ENCODE data around the gene RHOA. TPM values are rescaled to one million over a fixed set of nuclear protein-coding genes. Genes with fewer than 3 reads are reported as not detected.
A peak's percentile ranks its signal among the peaks of the same experiment; 100 is the strongest.

Gene RHOA
- total and polyA plus RNA-seq, 10 of the 15 experiments (the other 5 are each of a cell fraction or from before 2014, with no cell fraction given) = 246 to 1,049 (median 515) TPM

- intact Hi-C loops (cut with micrococcal nuclease; ENCODE audit: unreplicated experiment) (no loop called here), in situ Hi-C loops (cut with MboI) (no loop called here)
- no peaks in the 10 kb centered on the region for H3K36me3 ChIP-seq (ENCODE audit: control insufficient read depth in 2 of 2, insufficient read depth in 2 of 2, low read length in 1 of 2)
- TF ChIP-seq GABPA (IDR thresholded peaks at IDR 0.05; ENCODE audit: low read depth) = no peak
- ATAC-seq (no peak), FAIRE-seq (no peak), DNase-seq (ENCODE audit: low read depth, low spot score) (no peak)
- H2AFZ ChIP-seq (ENCODE audit: control insufficient read depth, low read depth, low read length) = no peak overlapping the region
- H3K27ac ChIP-seq (ENCODE audit: control insufficient read depth, insufficient read depth) = no peak overlapping the region
- ChIA-PET POLR2A (interaction anchor here (0.5 to 1.7 kb wide), 6 partner anchors 10 to 104 kb away, joined by 3 to 7 read pairs (median 3); partner anchors contain the start of gene DAG1), CTCF (interaction anchor here (0.8 to 1.4 kb wide), 4 partner anchors 10 to 120 kb away, joined by 3 read pairs; no protein-coding TSS in a partner anchor), SMC1A (ENCODE audit: uncharacterized antibody, unreplicated experiment) (interaction anchor here (0.8 to 1.8 kb wide), 4 partner anchors 12 to 291 kb away, joined by 3 to 7 read pairs (median 4); no protein-coding TSS in a partner anchor), RAD21 (ENCODE audit: unreplicated experiment) (no interaction called here)
- no TSS peak for BruUV-seq (replicated peaks)
- H3K9me3 ChIP-seq (replicated peaks; ENCODE audit: control insufficient read depth, insufficient read depth, low read length) = no peaks in the 10 kb centered on the region
- peaks cover 5% of the 10 kb centered on the region; the same call in 1 of the 2 replicates for H3K4me1 ChIP-seq (ENCODE audit: control insufficient read depth, insufficient read depth, low read length)
- H3K9ac ChIP-seq (ENCODE audit: control insufficient read depth, insufficient read depth, low read length) = no peak overlapping the region
- WGBS (ENCODE audit: insufficient coverage, insufficient replicate concordance, low lambda C conversion rate, missing lambda C conversion rate) = 39% methylated on average over 4 of the region's 4 CpGs
- no peaks in the 10 kb centered on the region for H4K20me1 ChIP-seq (ENCODE audit: control insufficient read depth, insufficient read depth)
- no peaks in the 10 kb centered on the region for H3K79me2 ChIP-seq (ENCODE audit: control insufficient read depth, insufficient read depth, low read length)
- H3K27me3 ChIP-seq (replicated peaks in 1 of 2; ENCODE audit: control insufficient read depth in 2 of 2, insufficient read depth in 2 of 2, low read length in 1 of 2) = no peaks in the 10 kb centered on the region
- H3K4me3 ChIP-seq = no peak overlapping the region
- no peak overlapping the region for H3K4me2 ChIP-seq (ENCODE audit: control insufficient read depth, insufficient read depth)
Observed at GRCh38 chr3:49460956-49461355, 49.2 kb upstream of the RHOA start.

- SMC1A ChIA-PET (ENCODE audit: uncharacterized antibody, unreplicated experiment) = interaction anchor here (0.8 to 1.8 kb wide), 4 partner anchors 11 to 290 kb away, joined by 3 to 7 read pairs (median 4); no protein-coding TSS in a partner anchor
- in situ Hi-C loops (cut with MboI) = no loop called here
- no TSS peak for BruUV-seq (replicated peaks)
- Histone ChIP-seq H3K4me3 (no peak overlapping the region), H3K27me3 (replicated peaks in 1 of 2; ENCODE audit: control insufficient read depth in 2 of 2, insufficient read depth in 2 of 2, low read length in 1 of 2) (no peaks in the 10 kb centered on the region), H4K20me1 (ENCODE audit: control insufficient read depth, insufficient read depth) (no peaks in the 10 kb centered on the region), H3K27ac (ENCODE audit: control insufficient read depth, insufficient read depth) (no peak overlapping the region), H3K9ac (ENCODE audit: control insufficient read depth, insufficient read depth, low read length) (no peak overlapping the region), H3K79me2 (ENCODE audit: control insufficient read depth, insufficient read depth, low read length) (no peaks in the 10 kb centered on the region), H3K36me3 (ENCODE audit: control insufficient read depth in 2 of 2, insufficient read depth in 2 of 2, low read length in 1 of 2) (no peaks in the 10 kb centered on the region), H2AFZ (ENCODE audit: control insufficient read depth, low read depth, low read length) (no peak overlapping the region), H3K9me3 (replicated peaks; ENCODE audit: control insufficient read depth, insufficient read depth, low read length) (no peaks in the 10 kb centered on the region), H3K4me2 (ENCODE audit: control insufficient read depth, insufficient read depth) (no peak overlapping the region), H3K4me1 (ENCODE audit: control insufficient read depth, insufficient read depth, low read length) (peaks cover 5% of the 10 kb centered on the region; the same call in 1 of the 2 replicates)
- WGBS (ENCODE audit: insufficient coverage, insufficient replicate concordance, low lambda C conversion rate, missing lambda C conversion rate) = 97% methylated on average over 2 of the region's 2 CpGs
- peak; percentile 20; the same call in 2 of the 3 replicates for ATAC-seq
- no peak for FAIRE-seq
- RAD21 ChIA-PET (ENCODE audit: unreplicated experiment) = interaction anchor here (1.5 kb wide), 1 partner anchor 10 kb away, joined by 4 read pairs; the partner anchor contains the start of gene DAG1
- intact Hi-C loops (cut with micrococcal nuclease; ENCODE audit: unreplicated experiment) = no loop called here
- DNase-seq (ENCODE audit: low read depth, low spot score) = no peak
- POLR2A ChIA-PET = interaction anchor here (0.5 to 1.7 kb wide), 5 partner anchors 10 to 120 kb away, joined by 3 to 7 read pairs (median 3); partner anchors contain the start of gene DAG1
- CTCF ChIA-PET = interaction anchor here (0.8 to 1.4 kb wide), 5 partner anchors 10 to 120 kb away, joined by 3 read pairs; no protein-coding TSS in a partner anchor
- TF ChIP-seq, protein P1, sequence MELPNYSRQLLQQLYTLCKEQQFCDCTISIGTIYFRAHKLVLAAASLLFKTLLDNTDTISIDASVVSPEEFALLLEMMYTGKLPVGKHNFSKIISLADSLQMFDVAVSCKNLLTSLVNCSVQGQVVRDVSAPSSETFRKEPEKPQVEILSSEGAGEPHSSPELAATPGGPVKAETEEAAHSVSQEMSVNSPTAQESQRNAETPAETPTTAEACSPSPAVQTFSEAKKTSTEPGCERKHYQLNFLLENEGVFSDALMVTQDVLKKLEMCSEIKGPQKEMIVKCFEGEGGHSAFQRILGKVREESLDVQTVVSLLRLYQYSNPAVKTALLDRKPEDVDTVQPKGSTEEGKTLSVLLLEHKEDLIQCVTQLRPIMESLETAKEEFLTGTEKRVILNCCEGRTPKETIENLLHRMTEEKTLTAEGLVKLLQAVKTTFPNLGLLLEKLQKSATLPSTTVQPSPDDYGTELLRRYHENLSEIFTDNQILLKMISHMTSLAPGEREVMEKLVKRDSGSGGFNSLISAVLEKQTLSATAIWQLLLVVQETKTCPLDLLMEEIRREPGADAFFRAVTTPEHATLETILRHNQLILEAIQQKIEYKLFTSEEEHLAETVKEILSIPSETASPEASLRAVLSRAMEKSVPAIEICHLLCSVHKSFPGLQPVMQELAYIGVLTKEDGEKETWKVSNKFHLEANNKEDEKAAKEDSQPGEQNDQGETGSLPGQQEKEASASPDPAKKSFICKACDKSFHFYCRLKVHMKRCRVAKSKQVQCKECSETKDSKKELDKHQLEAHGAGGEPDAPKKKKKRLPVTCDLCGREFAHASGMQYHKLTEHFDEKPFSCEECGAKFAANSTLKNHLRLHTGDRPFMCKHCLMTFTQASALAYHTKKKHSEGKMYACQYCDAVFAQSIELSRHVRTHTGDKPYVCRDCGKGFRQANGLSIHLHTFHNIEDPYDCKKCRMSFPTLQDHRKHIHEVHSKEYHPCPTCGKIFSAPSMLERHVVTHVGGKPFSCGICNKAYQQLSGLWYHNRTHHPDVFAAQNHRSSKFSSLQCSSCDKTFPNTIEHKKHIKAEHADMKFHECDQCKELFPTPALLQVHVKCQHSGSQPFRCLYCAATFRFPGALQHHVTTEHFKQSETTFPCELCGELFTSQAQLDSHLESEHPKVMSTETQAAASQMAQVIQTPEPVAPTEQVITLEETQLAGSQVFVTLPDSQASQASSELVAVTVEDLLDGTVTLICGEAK (IDR thresholded peaks at IDR 0.05; ENCODE audit: borderline replicate concordance) = no peak
- TF ChIP-seq BCL3 (IDR thresholded peaks at IDR 0.05; ENCODE audit: borderline replicate concordance, insufficient read depth, low read depth, low read length, poor library complexity, severe bottlenecking) (no peak), POLR2AphosphoS2 (IDR thresholded peaks at IDR 0.05; ENCODE audit: low read depth, low read length) (no peak), ATF7 (IDR thresholded peaks at IDR 0.05; ENCODE audit: low read depth) (no peak), BMI1 (IDR thresholded peaks at IDR 0.05; ENCODE audit: borderline replicate concordance) (no peak), USF1 (IDR thresholded peaks at IDR 0.05; ENCODE audit: borderline replicate concordance, extremely low read length, insufficient read depth, low read depth, low read length) (no peak)
Observed at GRCh38 chr3:49460188-49460890, 48.6 kb upstream of the RHOA start.
